ENCODE data around the gene NOXA1. TPM values are rescaled to one million over a fixed set of nuclear protein-coding genes. Genes with fewer than 3 reads are reported as not detected.

Gene NOXA1
- total and polyA plus RNA-seq, 2 donors from 2014 or later = 19.1 to 21.8 TPM

DNA sequence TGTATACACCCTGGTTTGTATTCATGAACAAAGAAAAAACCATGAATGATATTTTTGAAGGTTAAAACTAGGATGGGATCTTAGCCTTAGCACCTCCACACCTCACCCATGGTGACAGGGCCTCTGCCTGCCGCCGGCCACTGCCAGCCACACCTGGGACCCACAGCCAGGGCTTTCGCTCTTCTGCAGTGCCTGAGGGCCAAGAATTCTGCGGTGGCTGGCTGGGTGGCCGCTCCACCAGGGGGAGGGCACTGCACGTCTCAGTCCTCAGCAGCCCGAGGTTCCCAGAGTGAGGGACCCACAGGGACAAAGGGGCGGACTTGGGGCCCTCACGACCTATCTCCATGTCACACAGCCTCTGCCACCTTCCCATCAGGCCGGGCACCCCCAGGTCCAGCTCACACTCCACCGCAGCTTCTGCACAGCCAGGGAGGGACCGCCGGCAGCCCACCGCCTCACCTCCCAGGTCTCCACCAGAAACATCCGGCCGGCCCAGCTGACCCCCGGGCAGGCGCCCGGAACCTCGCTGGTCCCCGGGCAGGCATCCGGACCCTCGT, 7.1 kb upstream of the NOXA1 start:
- TF ChIP-seq, protein P1, sequence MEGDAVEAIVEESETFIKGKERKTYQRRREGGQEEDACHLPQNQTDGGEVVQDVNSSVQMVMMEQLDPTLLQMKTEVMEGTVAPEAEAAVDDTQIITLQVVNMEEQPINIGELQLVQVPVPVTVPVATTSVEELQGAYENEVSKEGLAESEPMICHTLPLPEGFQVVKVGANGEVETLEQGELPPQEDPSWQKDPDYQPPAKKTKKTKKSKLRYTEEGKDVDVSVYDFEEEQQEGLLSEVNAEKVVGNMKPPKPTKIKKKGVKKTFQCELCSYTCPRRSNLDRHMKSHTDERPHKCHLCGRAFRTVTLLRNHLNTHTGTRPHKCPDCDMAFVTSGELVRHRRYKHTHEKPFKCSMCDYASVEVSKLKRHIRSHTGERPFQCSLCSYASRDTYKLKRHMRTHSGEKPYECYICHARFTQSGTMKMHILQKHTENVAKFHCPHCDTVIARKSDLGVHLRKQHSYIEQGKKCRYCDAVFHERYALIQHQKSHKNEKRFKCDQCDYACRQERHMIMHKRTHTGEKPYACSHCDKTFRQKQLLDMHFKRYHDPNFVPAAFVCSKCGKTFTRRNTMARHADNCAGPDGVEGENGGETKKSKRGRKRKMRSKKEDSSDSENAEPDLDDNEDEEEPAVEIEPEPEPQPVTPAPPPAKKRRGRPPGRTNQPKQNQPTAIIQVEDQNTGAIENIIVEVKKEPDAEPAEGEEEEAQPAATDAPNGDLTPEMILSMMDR (IDR thresholded peaks at IDR 0.05; ENCODE audit: borderline replicate concordance, extremely low read depth, insufficient read depth) = no peak
- Histone ChIP-seq H3K36me3 (ENCODE audit: control insufficient read depth in 2 of 3, insufficient read depth in 3 of 3, low read length in 3 of 3) (no peaks in the 10 kb centered on the region), H3K9ac (ENCODE audit: low read length in 3 of 3) (no peak overlapping the region), H3K27ac (ENCODE audit: low read depth in 2 of 2, low read length in 2 of 2) (no peak overlapping the region), H3K9me3 (ENCODE audit: control insufficient read depth in 2 of 3, insufficient read depth in 1 of 3, low read length in 3 of 3) (no peaks in the 10 kb centered on the region), H3K4me1 (ENCODE audit: control insufficient read depth in 2 of 3, insufficient read depth in 2 of 3, low read depth in 1 of 3, low read length in 3 of 3) (peaks cover 0 to 4% (median 0%) of the 10 kb centered on the region in 3 donors), H3K27me3 (ENCODE audit: control insufficient read depth, insufficient read depth, low read length) (no peaks in the 10 kb centered on the region), H3K4me3 (ENCODE audit: low read length in 3 of 3) (no peak overlapping the region)
- DNase-seq (no peak), FAIRE-seq (no peak)
- intact Hi-C loops (cut with DNase I) = no loop called here

DNA sequence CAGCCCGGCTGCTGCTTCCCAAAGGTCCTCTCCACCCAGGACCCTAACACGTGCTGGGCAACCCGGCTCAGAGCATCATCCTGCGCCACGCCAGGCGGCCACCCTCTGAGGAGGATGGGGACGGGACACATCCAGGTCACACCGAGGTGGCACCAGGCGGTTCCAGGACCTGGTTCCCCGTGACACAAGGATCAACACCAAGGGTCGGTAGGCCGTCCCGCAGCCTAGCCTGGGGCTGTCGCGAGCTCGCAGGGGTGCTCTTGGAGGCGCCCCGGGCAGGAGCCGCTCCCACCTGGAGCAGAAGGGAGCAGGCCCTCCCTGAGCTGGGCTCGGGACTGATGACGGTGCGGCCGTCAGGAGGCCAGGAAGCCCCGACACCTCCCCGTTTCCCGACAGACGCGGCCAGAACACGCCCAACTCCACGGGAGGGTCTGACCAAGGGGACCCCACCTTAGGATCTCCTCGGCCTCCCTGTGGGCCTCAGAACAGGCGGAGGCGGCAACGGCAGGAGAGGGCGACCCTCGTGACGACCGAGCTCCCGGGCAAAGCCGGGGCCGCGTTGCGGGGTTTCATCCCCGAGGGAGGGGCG, 6.5 kb upstream of the NOXA1 start:
- intact Hi-C loops (cut with DNase I) = no loop called here
- Histone ChIP-seq H3K4me1 (ENCODE audit: control insufficient read depth in 2 of 3, insufficient read depth in 2 of 3, low read depth in 1 of 3, low read length in 3 of 3) (peaks cover 0 to 7% (median 3%) of the 10 kb centered on the region in 3 donors), H3K9me3 (ENCODE audit: control insufficient read depth in 2 of 3, insufficient read depth in 1 of 3, low read length in 3 of 3) (no peaks in the 10 kb centered on the region), H3K27me3 (ENCODE audit: control insufficient read depth, insufficient read depth, low read length) (no peaks in the 10 kb centered on the region), H3K27ac (ENCODE audit: low read depth in 2 of 2, low read length in 2 of 2) (no peak overlapping the region), H3K4me3 (ENCODE audit: low read length in 3 of 3) (no peak overlapping the region), H3K36me3 (ENCODE audit: control insufficient read depth in 2 of 3, insufficient read depth in 3 of 3, low read length in 3 of 3) (no peaks in the 10 kb centered on the region), H3K9ac (ENCODE audit: low read length in 3 of 3) (no peak overlapping the region)
- TF ChIP-seq, protein P1 (IDR thresholded peaks at IDR 0.05; ENCODE audit: borderline replicate concordance, extremely low read depth, insufficient read depth) = no peak
- peak in 1 of 5 donors; percentile 74 for DNase-seq
- FAIRE-seq = no peak

DNA sequence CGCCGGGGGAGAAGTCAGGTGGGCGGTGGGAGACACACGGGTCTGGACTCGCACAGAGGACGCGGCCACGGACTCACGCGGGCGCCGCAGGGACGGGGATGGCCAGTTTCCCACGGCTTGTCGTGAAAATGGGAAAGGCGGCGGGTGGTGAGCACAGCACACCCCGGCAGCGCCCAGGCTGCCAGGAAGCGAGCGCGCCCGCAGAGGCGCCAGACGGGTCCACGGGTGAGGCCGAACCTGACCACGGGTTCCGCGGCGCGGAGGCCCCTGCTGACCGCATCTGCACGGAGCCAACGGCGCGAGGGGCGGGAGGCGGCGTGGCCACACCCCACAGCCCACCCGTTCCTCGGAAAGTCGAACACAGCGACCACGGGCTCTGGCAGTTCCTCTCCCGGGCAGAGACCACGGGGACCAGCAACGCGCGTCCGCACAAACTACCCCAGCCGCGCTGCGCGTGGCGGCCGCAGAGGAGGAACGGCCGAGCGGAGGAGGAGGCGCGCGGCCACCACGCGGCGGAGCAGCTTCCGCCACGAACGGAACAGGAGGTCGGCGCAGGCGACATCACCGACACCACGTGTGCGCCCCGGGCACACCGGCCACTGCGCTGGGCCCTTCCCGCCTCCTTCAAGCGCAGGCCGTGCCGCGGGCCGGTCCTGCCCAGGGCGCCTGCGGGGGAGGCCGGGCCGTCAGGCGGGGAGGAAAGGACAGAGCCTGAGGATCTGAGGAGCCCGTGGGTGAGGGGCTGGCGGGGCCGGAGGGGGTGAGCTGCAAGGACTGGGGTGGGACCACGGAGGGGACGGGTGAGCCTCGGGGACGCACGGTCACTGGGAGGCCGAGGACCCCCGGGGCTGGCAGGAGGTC, 5.8 kb upstream of the NOXA1 start:
- no peaks in the 10 kb centered on the region for H3K36me3 ChIP-seq (ENCODE audit: control insufficient read depth in 2 of 3, insufficient read depth in 3 of 3, low read length in 3 of 3)
- DNase-seq = peak in 1 of 5 donors; percentile 82
- TF ChIP-seq, protein P1 (IDR thresholded peaks at IDR 0.05; ENCODE audit: borderline replicate concordance, extremely low read depth, insufficient read depth) = no peak
- H3K4me1 ChIP-seq (ENCODE audit: control insufficient read depth in 2 of 3, insufficient read depth in 2 of 3, low read depth in 1 of 3, low read length in 3 of 3) = peaks cover 0 to 6% (median 4%) of the 10 kb centered on the region in 3 donors
- intact Hi-C loops (cut with DNase I) = no loop called here
- no peak for FAIRE-seq
- no peaks in the 10 kb centered on the region for H3K27me3 ChIP-seq (ENCODE audit: control insufficient read depth, insufficient read depth, low read length)
- no peak overlapping the region for H3K4me3 ChIP-seq (ENCODE audit: low read length in 3 of 3)
- H3K27ac ChIP-seq (ENCODE audit: low read depth in 2 of 2, low read length in 2 of 2) = no peak overlapping the region
- H3K9me3 ChIP-seq (ENCODE audit: control insufficient read depth in 2 of 3, insufficient read depth in 1 of 3, low read length in 3 of 3) = no peaks in the 10 kb centered on the region
- H3K9ac ChIP-seq (ENCODE audit: low read length in 3 of 3) = no peak overlapping the region
